AG10803 (cell line): ENCODE measurements around the gene CASTOR2.

Experiments used
- DNase-seq: peaks from one replicate; pipeline ENCODE4 v3.0.0; 2010; ENCODE audit warnings: low read depth
- H3K4me3 ChIP-seq: 2 replicates; pipeline ENCODE4 v1.5.1; 2011; ENCODE audit warnings: mild to moderate bottlenecking, low read length, control low read depth
- TF ChIP-seq, protein P1 (sequence below): conservative IDR thresholded peaks from 2 replicates; pipeline ENCODE4 v1.5.1; 2011; ENCODE audit warnings: mild to moderate bottlenecking, low read length, control low read depth, inconsistent platforms

Gene CASTOR2

DNA sequence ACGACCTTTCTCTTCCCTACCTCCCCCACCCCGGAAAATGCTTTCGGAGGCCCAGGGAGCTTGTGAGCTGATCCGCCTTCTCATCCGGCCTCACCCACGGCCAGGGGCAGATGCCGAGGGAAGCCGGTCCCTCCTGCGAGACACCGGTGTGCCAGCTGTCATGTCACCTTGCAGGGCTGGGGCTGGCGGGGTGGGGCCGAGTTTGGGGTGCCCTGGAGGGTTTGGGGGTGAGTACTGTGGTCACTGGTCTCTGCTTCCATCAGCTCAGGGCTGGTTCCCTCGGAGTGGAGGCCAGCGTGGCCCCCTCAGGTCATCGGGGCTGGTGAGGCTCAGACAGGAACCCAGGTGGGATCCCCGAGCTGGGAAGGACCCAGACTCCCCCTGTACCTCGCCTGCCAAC lies 60.4 kb downstream of the CASTOR2 start:
- no peak for DNase-seq
- TF ChIP-seq, protein P1, sequence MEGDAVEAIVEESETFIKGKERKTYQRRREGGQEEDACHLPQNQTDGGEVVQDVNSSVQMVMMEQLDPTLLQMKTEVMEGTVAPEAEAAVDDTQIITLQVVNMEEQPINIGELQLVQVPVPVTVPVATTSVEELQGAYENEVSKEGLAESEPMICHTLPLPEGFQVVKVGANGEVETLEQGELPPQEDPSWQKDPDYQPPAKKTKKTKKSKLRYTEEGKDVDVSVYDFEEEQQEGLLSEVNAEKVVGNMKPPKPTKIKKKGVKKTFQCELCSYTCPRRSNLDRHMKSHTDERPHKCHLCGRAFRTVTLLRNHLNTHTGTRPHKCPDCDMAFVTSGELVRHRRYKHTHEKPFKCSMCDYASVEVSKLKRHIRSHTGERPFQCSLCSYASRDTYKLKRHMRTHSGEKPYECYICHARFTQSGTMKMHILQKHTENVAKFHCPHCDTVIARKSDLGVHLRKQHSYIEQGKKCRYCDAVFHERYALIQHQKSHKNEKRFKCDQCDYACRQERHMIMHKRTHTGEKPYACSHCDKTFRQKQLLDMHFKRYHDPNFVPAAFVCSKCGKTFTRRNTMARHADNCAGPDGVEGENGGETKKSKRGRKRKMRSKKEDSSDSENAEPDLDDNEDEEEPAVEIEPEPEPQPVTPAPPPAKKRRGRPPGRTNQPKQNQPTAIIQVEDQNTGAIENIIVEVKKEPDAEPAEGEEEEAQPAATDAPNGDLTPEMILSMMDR = no peak
- H3K4me3 ChIP-seq = no peak overlapping the region

DNA sequence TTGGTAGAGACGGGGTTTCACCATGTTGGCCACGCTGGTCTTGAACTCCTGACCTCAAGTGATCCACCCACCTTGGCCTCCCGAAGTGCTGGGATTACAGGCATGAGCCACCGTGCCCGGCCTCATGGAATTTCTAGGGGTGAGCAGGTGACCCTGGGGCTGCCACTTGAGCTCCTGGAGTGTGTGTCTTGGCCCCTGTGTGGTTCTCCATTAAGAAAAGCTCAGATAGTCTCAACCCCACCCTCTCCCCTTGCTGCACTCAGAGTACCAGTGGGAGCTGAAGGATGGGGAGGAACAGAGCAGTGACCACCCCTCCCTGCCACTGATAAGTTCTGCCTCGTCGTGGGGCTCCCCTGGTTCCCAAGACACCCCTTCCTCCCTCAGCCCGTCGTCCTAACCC lies 63.8 kb downstream of the CASTOR2 start:
- TF ChIP-seq, protein P1 = no peak
- H3K4me3 ChIP-seq = no peak overlapping the region
- DNase-seq = no peak

DNA sequence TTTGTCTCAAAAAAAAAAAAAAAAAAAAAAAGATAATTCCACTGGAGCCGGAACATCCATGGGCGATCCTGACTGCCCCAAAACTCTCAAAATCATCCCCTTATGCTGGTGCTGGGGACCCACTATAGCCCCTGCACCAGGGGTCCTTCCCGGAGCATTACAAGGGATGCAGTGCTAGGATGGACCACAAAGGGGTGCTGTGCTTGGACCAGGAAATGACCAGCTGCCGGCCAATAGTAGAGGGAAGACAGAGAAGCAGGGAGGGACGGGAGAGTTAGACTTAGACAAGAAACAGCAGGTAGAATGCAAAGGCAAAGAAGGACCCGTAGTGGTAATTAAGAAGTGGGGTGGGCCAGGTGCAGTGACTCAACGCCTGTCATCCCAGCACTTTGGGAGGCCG lies 68.6 kb downstream of the CASTOR2 start:
- no peak for DNase-seq
- TF ChIP-seq, protein P1 = 0 out of 2 replicates have a peak, but pooled peaks have one; percentile 12
- H3K4me3 ChIP-seq = no peak overlapping the region

DNA sequence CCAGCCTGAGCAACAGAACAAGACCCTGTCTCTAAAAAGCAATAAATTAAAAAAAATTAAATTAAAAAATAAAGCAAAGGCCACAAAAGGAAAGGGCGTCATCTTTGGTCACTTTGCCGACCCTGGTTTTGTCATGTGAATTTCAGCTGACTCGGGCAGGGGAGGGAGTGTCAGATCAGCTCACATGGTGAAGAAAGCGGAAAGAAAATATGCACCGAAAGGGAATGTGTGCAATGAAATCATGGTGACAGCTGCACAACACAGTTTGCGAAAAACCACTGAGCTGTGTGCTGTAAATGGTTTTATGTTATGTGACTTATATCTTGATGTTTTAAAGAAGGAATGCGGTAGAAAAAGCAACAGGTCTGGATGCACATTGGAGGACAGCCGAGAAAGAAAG lies 69.3 kb downstream of the CASTOR2 start:
- H3K4me3 ChIP-seq = no peak overlapping the region
- TF ChIP-seq, protein P1 = no peak
- DNase-seq = no peak

DNA sequence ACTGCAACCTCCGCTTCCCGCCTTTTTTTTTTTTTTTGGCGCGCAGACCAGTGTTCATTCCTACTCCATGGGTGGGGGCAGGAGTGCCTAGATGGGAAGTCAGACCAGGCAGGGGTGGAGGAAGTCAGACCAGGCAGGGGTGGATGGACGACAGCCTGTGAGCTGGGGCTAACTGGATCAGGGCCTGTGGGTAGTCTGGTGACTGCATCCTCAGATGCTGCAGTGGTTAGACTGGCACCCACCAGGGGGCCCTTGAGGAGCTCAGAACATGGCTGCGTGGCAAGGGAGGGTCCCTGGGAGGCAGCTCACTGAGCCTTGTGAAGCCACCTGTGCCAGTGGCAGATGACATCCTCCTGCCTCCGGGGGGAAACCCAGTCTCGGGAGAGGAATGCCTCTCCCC lies 74.0 kb downstream of the CASTOR2 start:
- TF ChIP-seq, protein P1 = no peak
- no peak overlapping the region for H3K4me3 ChIP-seq
- no peak for DNase-seq

DNA sequence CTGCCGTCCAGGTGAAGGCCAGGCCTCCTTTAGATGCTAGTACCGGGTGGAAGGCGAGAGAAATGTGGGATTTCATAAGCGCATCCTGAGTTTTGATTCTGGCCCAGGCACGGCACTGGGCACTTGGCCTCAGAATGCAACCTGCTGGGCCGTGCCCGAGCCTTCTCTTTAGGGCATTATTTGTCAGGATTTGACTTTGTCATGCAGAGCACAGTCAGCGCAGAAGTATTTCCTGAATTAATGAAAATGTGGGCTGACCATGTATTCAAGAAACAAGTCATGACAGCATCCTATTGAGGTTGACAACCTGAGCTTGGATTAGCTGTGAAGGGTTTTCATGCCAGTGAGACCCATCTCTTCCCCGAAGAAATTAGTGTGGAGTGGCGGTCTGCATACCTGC lies 74.7 kb downstream of the CASTOR2 start:
- no peak for DNase-seq
- TF ChIP-seq, protein P1 = no peak
- no peak overlapping the region for H3K4me3 ChIP-seq

DNA sequence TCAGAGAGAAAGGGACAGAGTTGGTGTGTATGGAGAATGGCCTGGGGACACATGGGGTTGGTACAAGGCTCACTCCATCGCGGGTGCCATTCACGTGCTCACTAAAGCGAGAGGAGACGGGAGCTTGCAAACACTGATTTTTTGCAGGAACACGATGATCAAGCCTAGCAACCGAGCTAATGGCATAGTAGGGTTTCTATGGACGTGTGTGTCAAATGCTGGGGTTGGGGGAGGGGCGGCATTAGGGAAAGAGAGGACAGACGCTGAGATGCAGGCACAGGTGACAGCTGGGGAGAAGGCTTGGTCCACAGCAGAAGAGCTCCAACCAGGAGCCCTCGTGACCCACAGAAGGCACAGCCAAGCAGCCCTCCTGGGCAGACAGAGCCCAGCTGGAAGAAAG lies 75.2 kb downstream of the CASTOR2 start:
- no peak for DNase-seq
- H3K4me3 ChIP-seq = no peak overlapping the region
- TF ChIP-seq, protein P1 = no peak
